Activated CD8-positive, alpha-beta memory T cell treated with anti-CD3 and anti-CD28 coated beads, Interleukin-2, amount 50 U/mL, for 1 hour (primary cell): ENCODE data around the gene LSM4.
A peak's percentile ranks its signal among the peaks of the same experiment; 100 is the strongest.

ENCODE experiments used
- DNase-seq: peaks from one replicate; pipeline ENCODE4 v3.0.0-alpha.2; 2020; ENCODE audit errors: extremely low read depth

LSM4 gene

GRCh38 chr19:18311502-18312091 lies 11.3 kb downstream of the LSM4 start:
- no peak for DNase-seq

DNA sequence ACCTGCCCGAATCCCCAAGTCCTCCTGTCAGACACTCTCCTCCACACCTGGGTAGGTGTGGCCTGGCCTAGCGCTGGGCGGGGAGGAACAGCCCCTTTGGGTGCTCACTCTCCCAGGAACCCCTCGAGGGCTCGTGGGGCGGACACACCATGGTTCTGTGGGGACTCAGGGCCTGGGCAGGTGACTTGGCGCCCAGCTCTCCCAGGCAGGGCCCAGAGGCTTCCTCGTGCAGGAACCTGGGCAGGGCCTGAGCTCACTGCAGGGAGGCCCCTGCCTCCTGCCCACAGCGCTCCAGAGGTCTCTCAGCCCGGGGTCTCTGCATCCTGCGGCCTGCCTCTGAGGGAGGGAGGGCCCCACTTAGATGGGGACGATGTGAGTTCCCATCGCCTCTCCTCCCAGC lies 11.9 kb downstream of the LSM4 start:
- DNase-seq: no peak

- no peak for DNase-seq
Observed at GRCh38 chr19:18310118-18310909, 12.6 kb downstream of the LSM4 start.

- DNase-seq: no peak
Observed at GRCh38 chr19:18309525-18310064, 13.3 kb downstream of the LSM4 start.

DNA sequence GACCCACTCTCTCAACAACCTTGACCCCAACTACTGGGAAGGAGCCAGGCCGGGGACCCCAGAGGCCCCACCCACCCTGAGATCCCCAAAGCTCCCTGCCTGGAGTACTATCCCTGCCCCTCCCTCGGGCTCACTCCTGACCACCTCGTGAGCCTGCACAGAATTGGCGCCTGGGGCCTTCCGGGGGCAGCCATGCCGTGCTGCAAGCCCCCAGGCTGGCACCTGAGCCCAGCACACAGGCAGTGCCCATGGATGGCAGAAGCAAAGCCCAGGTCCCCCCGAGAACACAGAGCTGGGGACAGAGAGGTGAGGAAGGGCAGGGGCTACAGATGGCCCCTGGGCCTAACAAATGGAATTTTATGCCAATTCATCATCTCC lies 13.9 kb downstream of the LSM4 start:
- DNase-seq: no peak

DNA sequence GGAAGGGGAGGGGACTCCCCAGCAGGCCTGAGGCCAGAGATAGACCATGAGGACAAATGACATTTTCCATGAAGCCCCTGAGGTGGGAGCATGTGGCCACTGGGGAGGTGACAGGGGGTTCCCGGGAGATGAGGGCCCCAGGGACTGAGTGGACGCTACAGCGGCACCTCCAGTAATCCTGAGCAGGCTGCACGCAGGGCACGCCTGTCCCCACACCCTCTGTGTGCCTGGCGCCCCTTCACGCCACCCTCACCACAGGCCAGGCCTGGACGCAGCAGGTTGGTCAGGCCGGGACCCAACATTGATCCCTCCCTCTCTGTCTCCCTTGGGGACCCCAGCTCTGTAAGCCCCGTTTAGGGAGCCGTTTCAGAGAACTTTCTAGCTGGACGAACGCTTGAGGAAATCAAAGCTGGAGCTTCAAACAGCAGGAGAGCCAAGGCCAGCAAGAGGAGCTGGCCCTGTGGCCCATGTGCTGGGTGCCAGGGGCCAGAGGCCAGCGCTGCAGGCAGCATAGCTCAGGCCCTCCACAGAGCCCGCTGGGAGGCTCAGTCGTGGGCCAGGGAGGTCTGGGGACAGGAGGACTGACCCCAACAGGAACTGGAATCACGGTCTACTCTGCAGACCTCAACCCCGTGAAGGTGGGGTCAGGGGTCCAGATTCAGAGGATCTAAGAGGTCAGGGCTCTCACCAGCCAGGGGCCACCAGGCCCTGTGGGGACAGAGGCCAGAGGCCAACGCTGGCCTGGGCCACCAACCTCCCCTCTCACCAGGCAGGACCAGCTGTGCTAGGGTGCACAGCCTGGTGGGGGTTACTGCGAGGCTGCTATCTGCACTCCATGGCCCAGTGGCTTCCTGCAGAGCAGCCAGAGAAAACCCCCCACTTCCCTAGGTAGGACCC lies 14.6 kb downstream of the LSM4 start:
- no peak for DNase-seq

DNA sequence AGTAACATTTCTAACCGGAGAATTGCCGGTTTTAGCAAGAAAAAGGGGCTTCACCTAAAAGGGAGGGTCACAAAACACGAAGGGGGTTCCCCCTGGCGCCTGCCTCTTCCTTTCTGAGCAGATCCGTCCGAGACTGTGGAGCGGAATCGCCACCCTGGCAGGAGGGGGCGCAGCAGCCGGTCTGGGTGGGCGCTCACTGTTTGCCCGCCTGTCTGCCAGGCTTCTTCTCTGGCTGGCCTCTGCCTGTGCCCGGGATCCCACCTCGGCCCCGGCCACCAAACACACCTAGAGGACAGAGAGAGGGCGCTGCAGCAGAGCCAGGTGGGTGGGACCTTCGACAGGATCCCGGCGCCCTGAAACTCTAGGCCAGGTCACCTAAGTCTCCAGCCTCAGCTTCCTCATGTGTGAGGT lies 15.6 kb downstream of the LSM4 start:
- DNase-seq: no peak

- no peak for DNase-seq
Observed at GRCh38 chr19:18306888-18307260, 16.0 kb downstream of the LSM4 start.

- no peak for DNase-seq
Observed at GRCh38 chr19:18306209-18306887, 16.5 kb downstream of the LSM4 start.

DNA sequence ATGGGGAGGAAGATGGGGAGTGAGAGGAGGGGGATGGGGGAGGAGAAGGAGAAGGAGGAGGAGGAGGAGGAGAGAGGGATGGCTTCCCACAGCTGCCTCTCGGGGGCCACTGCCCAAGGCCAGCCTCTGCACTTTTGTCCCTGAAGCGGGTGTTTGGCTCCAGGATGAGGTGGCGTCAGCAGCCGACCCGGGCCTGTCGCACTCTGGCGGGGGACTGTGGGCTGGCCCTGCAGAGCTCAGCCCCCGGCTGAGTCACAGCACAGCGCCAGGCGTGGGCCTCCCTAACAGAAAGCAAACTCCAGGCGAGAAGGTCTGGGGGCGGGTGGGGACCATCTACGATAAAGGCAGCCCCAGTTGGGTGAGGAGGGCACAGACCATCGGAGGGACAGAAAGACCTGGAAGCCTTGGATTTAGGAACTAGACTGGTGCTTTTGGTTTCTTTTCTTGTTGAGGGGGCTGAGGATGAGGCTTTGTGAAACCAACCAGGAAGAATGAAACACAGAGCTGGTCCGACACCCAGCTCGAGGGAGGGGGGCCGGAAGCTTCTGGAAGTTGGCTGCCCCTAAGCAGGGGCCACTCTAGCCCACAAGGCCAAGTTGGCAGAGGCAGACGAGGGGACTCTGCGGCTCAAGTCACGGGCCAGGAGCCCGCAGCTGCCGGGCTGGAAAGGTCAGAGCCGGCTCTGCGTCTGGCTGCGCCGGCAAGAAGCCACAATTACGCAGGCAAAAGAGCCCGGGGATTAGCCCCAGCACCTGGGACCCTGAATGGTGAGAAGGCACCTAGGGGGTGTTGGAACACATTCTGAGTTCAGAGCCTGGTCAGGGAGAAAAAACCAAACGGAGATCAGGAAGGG lies 18.2 kb downstream of the LSM4 start:
- DNase-seq: peak; percentile 74

DNA sequence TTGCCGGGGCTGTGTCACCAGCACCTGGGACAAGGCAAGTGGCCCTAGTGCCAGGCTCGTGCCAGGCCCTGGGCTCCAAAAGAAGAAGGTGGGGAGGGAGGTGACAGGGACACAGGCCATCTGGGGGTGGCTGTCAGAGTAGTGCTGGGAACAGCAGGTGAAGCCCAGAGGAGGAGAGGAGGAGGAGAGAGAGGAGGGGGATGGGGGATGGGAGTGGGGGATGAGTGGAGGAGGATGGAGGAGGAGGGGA lies 18.7 kb downstream of the LSM4 start:
- DNase-seq: no peak

DNA sequence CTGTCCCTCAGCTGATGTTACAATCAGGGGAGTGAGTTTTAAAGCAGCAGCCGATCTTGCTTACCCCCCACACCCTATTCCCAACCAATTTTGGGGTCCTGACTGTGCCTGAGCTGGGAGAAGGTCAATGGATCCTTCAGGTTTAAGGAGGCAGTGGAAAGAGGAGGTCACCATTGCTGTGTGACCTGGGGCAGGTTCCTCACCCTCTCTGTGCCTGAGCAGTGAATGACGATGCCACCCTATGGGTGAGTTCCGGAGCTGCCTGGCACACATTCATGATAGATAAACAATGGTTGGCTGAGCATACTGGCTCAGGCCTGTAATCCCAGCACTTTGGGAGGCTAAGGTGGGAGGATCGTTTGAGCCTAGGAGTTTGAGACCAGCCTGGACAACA lies 21.2 kb downstream of the LSM4 start:
- DNase-seq: no peak

DNA sequence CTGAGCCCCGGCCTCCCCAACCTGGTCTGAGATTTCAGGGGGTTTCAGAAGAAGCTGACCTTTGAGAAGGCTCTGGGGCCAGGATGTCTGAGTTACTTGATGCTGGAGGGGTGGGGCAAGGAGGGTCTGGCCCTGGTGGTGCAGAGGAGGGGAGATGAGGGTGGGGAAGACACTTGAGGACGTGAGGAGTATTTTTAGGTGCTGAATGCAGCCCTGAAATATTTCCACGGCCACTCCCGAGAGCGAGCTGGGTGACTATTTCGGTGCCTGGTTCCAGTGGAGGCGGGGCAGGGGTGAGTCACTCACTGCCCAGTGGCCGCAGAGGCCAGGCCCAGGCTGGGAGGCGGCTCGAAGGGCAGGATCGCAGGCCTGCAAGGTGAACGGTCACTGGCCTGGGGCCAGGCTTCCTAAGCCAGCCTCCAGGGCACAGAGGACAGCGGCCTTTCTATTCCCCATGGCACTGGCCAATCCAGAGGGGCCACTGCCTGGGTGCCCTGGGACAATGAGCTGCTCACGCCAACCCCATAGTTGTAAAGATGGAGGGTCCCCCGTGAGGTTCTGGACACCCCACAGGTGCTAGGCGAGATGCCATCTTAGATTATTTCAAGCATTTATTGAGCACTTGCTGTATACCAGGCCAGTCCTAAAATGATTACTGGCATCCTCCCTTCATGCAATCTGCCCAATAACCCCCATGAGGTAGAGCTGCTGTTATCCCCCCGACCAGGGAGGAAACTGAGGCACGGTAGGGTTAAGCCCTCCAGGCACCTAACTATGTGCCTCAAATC lies 21.8 kb downstream of the LSM4 start:
- no peak for DNase-seq

- no peak for DNase-seq
Observed at GRCh38 chr19:18299654-18300053, 23.2 kb downstream of the LSM4 start.

DNA sequence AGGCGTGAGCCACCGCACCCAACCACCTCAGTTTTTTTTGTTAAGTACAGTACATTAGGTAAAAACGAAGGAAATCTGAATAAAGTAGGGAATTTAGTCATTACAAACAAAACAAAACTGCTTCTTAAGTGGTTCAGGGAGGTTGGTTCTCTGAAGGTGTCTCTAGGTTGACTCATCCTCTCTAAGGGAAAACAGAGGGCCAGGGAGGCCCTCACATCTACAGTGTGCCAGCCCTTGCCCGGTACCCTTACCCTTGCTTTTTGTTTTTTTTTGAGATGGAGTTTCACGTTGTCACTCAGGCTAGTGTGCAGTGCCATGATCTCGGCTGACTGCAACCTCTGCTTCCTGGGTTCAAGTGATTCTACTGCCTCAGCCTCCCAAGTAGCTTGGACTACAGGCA lies 24.3 kb downstream of the LSM4 start:
- DNase-seq: no peak

- DNase-seq: no peak
Observed at GRCh38 chr19:18297308-18297707, 25.6 kb downstream of the LSM4 start.

- DNase-seq: no peak
Observed at GRCh38 chr19:18295034-18295451, 27.8 kb downstream of the LSM4 start.

- DNase-seq: peak; percentile 97
Observed at GRCh38 chr19:18294467-18294864, 28.4 kb downstream of the LSM4 start.

- no peak for DNase-seq
Observed at GRCh38 chr19:18293642-18294466, 29.0 kb downstream of the LSM4 start.
